HUES64 (cell line): ENCODE data around the gene SLC25A47.
"Not testable (repeated sequence)": the region's sequence is repeated elsewhere in the genome, so short reads cannot be mapped to it uniquely, and the experiment has no call there.

Experiments used
- H3K27ac ChIP-seq: 2 replicates; pipeline ENCODE4 v1.7.0; 2013; ENCODE audit warnings: low read depth, low read length, inconsistent platforms
- H3K27me3 ChIP-seq: 2 replicates; pipeline ENCODE4 v1.6.1; 2013; ENCODE audit warnings: mild to moderate bottlenecking, low read length; ENCODE audit not compliant: insufficient read depth
- H3K36me3 ChIP-seq: 2 replicates; pipeline ENCODE4 v1.6.1; 2013; ENCODE audit warnings: mild to moderate bottlenecking, low read length; ENCODE audit not compliant: insufficient read depth
- H3K4me1 ChIP-seq: 2 replicates; pipeline ENCODE4 v1.6.1; 2013; ENCODE audit warnings: mild to moderate bottlenecking, low read length, moderate library complexity; ENCODE audit not compliant: insufficient read depth
- H3K4me3 ChIP-seq: 2 replicates; pipeline ENCODE4 v1.5.1; 2013; ENCODE audit warnings: mild to moderate bottlenecking, low read length, moderate library complexity
- H3K9ac ChIP-seq: 2 replicates; pipeline ENCODE4 v1.6.1; 2013; ENCODE audit warnings: mild to moderate bottlenecking, low read depth, low read length
- H3K9me3 ChIP-seq: 2 replicates; pipeline ENCODE4 v1.6.1; 2013; ENCODE audit warnings: low read depth, low read length; ENCODE audit not compliant: insufficient read depth
- WGBS: fragments of 150-250, 120-280 bp; methylation state at CpG from one replicate; pipeline ENCODE4 v1.1.7; 2013; ENCODE audit warnings: missing lambda C conversion rate; 5-methylcytosine and 5-hydroxymethylcytosine counted together

SLC25A47 gene

DNA sequence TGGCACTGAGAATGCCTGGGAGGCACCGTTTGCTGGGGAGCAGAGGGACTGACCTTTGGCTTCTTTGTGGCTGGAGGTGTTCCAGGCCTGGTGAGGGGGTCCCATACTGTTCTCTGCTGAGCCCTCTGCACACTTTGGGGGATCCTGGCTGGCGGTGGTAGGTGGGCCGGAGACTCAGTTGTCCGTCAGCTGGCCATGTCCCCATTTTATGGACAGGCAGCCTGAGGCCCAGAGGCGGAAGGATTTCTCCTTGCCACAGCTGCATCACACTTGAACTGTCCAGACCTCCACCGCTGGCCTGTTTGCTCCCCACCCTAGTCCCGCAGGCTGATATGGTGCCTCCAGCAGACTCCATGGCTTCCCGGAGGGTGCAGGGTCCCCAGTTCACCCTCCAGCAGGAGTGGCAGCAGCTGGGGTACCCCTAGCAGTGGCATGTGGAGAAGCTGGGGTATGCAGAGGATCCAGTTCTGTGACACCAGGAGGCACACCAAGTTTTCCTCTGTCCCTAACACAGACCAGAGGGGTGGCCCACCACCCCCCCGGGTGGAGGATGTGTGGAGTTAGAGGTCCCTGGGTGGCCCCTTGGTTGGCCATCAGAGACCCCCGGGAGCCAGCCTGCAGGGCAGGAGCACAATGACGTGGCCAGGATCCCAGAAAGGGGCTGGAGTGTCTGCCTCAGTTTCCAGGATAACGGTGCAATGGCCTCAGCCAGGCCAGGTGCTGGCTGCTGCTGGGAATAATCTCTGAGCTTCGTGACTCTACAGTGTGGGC lies 31.6 kb upstream of the SLC25A47 start:
- H3K27ac ChIP-seq, result no peak overlapping the region
- no peak overlapping the region for H3K9ac ChIP-seq
- 93% methylated on average over 13 of the region's 13 CpGs for WGBS
- no peaks in the 10 kb centered on the region for H3K27me3 ChIP-seq
- no peak overlapping the region for H3K4me3 ChIP-seq
- peaks cover 7% of the 10 kb centered on the region; the same call in 1 of the 2 replicates for H3K4me1 ChIP-seq
- H3K9me3 ChIP-seq, result no peaks in the 10 kb centered on the region
- H3K36me3 ChIP-seq, result peaks cover 48% of the 10 kb centered on the region

DNA sequence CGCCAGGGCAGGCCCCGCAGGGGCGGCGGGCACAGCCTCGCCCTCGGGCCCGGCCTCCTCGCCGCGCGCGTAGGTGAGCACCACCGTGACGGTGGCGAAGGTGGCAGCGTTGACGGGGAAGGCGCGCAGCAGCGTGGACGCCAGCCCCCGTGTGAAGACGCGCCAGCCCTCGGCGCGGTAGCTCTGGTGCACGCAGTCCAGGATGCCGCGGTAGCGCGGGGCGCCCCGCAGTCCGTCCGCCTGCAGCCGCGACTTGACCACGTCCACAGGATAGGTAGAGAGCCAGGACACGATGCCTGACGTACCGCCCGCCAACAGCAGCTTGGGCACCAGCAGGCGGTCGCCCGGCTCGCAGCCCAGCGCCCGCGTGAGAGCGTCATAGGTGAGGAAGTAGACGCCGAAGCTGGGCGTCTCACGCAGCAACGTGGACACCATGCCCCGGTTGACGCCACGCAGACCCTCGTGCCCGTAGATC lies 30.8 kb upstream of the SLC25A47 start:
- Histone ChIP-seq H3K36me3 (peaks cover 54% of the 10 kb centered on the region), H3K27ac (no peak overlapping the region), H3K9ac (no peak overlapping the region), H3K4me1 (peaks cover 7% of the 10 kb centered on the region; the same call in 1 of the 2 replicates), H3K27me3 (no peaks in the 10 kb centered on the region), H3K9me3 (no peaks in the 10 kb centered on the region), H3K4me3 (no peak overlapping the region)
- WGBS, result 96% methylated on average over 61 of the region's 61 CpGs

DNA sequence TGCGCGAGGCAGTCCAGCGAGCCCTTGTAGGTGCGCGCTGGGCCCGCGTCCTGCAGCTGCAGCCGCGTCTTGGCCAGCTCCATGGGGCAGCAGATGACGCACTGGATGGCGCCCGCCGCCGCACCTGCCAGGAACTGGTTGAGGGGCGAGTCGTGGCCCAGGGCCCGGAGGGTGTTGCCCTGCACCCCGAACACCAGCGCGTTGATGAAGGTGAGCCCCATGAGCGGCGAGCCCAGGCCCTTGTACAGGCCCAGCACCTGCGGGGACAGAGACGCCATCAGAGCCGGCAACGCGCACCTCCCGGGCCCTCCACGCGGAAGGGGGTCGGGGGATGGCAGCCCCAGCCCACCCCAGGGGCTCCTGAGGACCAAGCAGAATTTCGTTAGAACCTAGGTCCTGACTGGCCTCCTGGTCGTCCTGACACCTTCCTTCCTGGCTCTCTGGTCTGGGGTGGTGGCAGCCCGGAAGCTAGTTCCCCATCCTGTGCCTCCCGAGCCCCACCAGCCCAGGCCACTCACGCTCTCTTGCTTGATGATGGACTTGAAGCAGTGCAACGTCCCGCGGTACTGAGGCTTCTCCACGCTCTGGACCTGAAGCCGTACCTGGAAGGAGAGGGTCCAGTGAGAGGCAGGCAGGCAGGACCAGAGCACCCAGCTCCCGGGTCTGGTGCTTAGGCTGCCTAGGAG lies 30.2 kb upstream of the SLC25A47 start:
- no peak overlapping the region for H3K9ac ChIP-seq
- H3K27ac ChIP-seq, result no peak overlapping the region
- H3K36me3 ChIP-seq, result peaks cover 59% of the 10 kb centered on the region
- H3K27me3 ChIP-seq, result no peaks in the 10 kb centered on the region
- no peaks in the 10 kb centered on the region for H3K9me3 ChIP-seq
- peaks cover 7% of the 10 kb centered on the region; the same call in 1 of the 2 replicates for H3K4me1 ChIP-seq
- 95% methylated on average over 42 of the region's 42 CpGs for WGBS
- no peak overlapping the region for H3K4me3 ChIP-seq

DNA sequence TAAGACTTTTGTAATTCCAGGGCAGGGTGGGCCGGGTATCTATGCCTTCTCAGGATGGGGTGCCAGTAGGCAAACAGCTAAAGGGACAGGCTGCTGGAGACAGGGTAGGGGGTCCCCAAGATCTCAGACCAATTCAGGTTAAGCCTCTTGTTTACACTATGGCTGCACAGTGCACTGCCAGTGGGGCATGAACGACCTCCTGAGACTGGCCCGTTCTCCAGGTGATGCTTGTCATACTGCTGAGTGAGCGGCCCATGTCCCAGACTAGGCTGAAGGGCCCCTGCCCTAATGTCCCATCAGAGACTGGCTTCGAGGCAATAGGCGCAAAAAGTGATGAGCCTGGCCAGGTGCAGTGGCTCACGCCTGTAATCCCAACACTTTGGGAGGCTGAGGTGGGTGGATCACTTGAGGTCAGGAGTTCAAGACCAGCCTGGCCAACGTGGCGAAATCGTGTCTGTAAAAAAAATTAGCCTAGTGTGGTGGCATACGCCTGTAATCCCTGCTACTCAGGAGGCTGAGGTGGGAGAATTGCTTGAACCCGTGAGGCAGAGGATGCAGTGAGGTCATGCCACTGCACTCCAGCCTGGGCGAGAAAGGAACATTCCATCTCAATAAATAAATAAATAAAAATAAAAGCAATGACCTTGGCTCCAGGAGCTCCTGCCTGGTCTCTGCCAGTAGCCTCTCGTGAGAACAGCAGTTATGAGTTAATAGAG lies 29.5 kb upstream of the SLC25A47 start:
- Histone ChIP-seq H3K27me3 (no peaks in the 10 kb centered on the region), H3K36me3 (peaks cover 65% of the 10 kb centered on the region), H3K4me3 (no peak overlapping the region), H3K9me3 (no peaks in the 10 kb centered on the region), H3K4me1 (peaks cover 7% of the 10 kb centered on the region; the same call in 1 of the 2 replicates), H3K9ac (no peak overlapping the region), H3K27ac (no peak overlapping the region)
- 94% methylated on average over 13 of the region's 14 CpGs for WGBS

DNA sequence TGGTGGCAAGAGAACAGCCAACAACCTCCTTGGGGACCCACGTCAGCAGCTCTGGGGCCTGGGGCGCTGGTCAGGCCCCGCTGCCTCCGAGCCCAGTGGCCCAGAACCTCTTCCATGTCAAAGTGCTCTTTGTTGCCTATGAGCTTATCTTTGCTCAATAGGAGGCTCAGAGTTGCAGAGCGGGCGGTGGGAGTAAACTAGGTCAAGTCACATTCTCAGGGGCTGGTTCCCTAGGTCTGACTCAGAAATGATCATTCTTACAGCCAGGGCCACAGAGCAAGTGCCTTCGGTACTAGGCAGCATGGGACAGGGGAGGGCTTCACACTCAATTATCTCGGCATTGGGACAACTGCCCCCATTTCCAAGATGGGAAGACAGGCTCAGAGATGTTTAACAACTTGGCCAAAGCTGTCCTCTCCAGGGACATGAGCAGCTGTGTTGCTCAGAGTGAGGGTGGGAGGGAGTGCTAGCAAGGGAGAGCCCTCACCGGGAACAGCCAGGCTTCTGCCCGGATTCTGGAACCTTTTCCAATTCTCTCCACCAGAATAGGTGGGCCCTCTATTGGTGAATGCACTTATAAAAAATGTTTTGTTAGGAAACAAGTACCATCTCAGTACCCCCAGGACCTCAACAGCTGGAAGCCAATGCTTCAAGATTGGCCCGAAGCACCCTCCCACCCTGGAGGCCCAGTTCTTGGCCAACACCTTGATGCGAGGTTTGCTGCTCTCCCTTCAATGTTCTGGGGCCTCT lies 28.8 kb upstream of the SLC25A47 start:
- Histone ChIP-seq H3K4me1 (peaks cover 3% of the 10 kb centered on the region; the same call in 1 of the 2 replicates), H3K27me3 (no peaks in the 10 kb centered on the region), H3K9me3 (no peaks in the 10 kb centered on the region), H3K4me3 (no peak overlapping the region), H3K36me3 (peaks cover 65% of the 10 kb centered on the region), H3K9ac (no peak overlapping the region), H3K27ac (no peak overlapping the region)
- 92% methylated on average over 11 of the region's 12 CpGs for WGBS

DNA sequence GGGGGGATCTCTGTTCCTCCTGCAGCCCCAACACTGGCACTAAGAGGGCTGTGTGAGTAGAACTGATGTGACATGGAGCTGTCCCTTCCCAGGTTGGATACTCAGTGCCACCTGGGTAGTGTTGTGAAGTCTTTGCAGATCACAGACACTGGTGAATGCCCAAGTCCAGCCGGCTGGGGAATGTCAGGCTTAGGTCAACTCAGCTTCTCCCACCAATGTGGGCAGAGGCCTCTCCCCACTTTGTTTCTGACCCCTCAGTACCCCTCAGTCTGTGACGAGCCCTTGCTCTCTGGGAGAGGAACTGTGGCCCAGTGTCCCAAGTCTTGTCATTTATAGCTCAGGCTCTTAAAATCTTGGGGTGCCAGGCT lies 28.2 kb upstream of the SLC25A47 start:
- WGBS, result 91% methylated on average over 2 of the region's 2 CpGs
- Histone ChIP-seq H3K4me1 (peaks cover 3% of the 10 kb centered on the region; the same call in 1 of the 2 replicates), H3K9ac (no peak overlapping the region), H3K27ac (no peak overlapping the region), H3K9me3 (no peaks in the 10 kb centered on the region), H3K36me3 (peaks cover 65% of the 10 kb centered on the region), H3K4me3 (no peak overlapping the region), H3K27me3 (no peaks in the 10 kb centered on the region)

DNA sequence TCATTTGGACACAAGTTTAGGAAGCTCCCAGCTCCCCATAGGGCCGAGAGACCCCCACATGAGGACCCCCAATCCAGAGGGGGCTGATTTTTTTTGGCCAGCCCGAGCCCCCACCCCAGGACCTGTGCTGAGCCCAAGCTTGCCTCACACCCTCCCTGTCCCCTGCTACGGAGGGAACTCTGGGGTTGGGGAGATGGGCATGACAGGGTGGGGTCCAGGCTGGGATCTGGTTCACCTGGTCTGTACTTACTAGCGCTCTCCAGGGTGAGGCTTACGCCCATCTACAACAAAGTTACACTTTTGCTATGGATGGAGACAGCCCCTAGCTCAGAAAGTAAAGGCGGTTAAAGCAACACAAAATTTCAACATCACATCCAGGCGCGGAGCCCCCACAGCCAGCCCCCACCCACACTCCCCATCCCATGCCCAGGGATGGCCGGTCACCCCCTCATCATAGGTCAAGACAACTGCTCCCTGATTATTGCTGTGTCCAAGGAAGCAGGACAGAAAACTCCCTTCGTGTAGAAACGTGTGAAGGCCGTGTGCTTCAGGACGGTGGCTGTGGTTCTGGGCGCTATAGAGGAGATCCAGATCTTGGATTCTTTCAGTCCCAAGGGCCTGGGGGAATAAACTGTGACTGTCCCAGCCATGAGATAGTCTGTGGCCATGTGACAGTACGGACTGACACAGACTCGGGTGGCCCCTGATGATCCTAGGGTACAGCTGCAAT lies 27.6 kb upstream of the SLC25A47 start:
- Histone ChIP-seq H3K36me3 (peaks cover 60% of the 10 kb centered on the region), H3K9me3 (no peaks in the 10 kb centered on the region), H3K9ac (no peak overlapping the region), H3K4me3 (no peak overlapping the region), H3K4me1 (peaks cover under 1% of the 10 kb centered on the region; the same call in 1 of the 2 replicates), H3K27ac (no peak overlapping the region), H3K27me3 (no peaks in the 10 kb centered on the region)
- 95% methylated on average over 16 of the region's 16 CpGs for WGBS

DNA sequence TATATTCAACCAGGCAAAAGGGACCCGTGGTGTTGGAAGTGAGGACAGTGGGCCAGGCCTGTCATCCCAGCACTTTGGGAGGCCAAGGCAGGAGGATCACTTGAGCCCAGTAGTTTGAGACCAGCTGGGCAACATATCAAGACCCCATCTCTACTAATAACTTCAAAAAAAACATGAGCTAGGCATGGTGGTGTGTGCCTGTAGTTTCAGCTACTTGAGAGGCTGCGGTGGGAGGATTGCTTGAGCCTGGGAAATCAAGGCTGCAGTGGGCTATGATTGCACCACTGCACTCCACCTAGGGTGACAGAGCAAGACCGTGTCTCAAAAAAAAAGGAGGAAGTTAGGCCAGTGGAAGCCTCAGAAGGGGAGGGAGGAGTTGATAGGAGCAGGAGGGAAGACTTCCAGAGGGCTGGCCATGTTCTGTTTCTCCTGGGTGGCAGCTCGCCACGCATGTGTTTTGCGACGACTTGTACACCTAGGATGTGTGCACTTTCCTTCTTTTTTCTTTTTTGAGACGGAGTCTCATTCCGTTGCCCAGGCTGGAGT lies 27.0 kb upstream of the SLC25A47 start:
- H3K36me3 ChIP-seq, result peaks cover 54% of the 10 kb centered on the region
- 93% methylated on average over 9 of the region's 9 CpGs for WGBS
- H3K4me1 ChIP-seq, result no peaks in the 10 kb centered on the region
- H3K27ac ChIP-seq, result no peak overlapping the region
- no peaks in the 10 kb centered on the region for H3K27me3 ChIP-seq
- H3K4me3 ChIP-seq, result no peak overlapping the region
- H3K9me3 ChIP-seq, result no peaks in the 10 kb centered on the region
- H3K9ac ChIP-seq, result no peak overlapping the region

DNA sequence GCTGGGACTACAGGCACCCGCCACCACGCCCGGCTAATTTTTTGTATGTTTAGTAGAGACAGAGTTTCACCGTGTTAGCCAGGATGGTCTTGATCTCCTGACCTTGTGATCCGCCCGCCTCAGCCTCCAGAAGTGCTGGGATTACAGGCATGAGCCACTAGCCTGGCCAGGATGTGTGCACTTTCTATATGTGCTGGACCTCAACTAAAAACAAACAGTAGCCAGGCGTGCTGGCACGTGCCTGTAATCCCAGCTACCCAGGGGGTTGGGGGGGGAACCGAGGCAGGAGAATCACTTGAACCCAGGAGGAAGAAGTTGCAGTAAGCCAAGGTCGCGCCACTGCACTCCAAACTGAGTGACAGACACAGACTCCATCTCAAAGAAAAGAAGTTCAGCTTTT lies 26.4 kb upstream of the SLC25A47 start:
- 93% methylated on average over 11 of the region's 11 CpGs for WGBS
- H3K27ac ChIP-seq, result not testable (repeated sequence)

More for the DNA sequence above, 26.4 kb upstream of the SLC25A47 start:
- H3K36me3 ChIP-seq, result peaks cover 49% of the 10 kb centered on the region
- not testable (repeated sequence) for H3K9me3 ChIP-seq, H3K9ac ChIP-seq, H3K27me3 ChIP-seq, H3K4me3 ChIP-seq, H3K4me1 ChIP-seq
